ENCODE results near the gene TMPRSS3. TPM values are rescaled to one million over a fixed set of nuclear protein-coding genes. Genes with fewer than 3 reads are reported as not detected.

The TMPRSS3 gene
- total and polyA plus RNA-seq, 9 of the 15 experiments (the other 6 are each of a cell fraction or from before 2014, with no cell fraction given) = 0.07 TPM; not detected in 8

- in situ Hi-C loops (cut with MboI) = loop anchor here (5.0 kb wide), 1 partner anchor 72 kb away; no protein-coding TSS in a partner anchor
- H3K79me2 ChIP-seq (ENCODE audit: control insufficient read depth, insufficient read depth, low read length) = no peaks in the 10 kb centered on the region
- intact Hi-C loops (cut with micrococcal nuclease) = no loop called here
Measured at GRCh38 chr21:42375506-42375905, 20.3 kb downstream of the TMPRSS3 start.

More at GRCh38 chr21:42375506-42375905, 20.3 kb downstream of the TMPRSS3 start:
- ATAC-seq = no peak
- ChIA-PET POLR2A (interaction anchor here (0.7 kb wide), 1 partner anchor 34 kb away, joined by 3 read pairs; no protein-coding TSS in a partner anchor), CTCF (ENCODE audit: low intra/inter-chr PET ratio) (interaction anchor here (2.1 kb wide), 1 partner anchor 74 kb away, joined by 13 read pairs; no protein-coding TSS in a partner anchor)
- Histone ChIP-seq H4K20me1 (replicated peaks; ENCODE audit: control insufficient read depth, insufficient read depth, low read length) (peaks cover 11% of the 10 kb centered on the region; the same call in 1 of the 2 replicates), H3K9me1 (ENCODE audit: control insufficient read depth, insufficient read depth, low read length) (no peaks in the 10 kb centered on the region), H3K27me3 (ENCODE audit: control insufficient read depth in 2 of 2, insufficient read depth in 2 of 2, low read length in 2 of 2) (peaks cover 21 to 75% of the 10 kb centered on the region in 2 experiments; a peak in 4 of 5 replicates), H3K4me2 (ENCODE audit: insufficient read depth, low read length) (no peak overlapping the region), H3K27ac (ENCODE audit: extremely low read depth, low read depth, low read length) (no peak overlapping the region), H3K4me3 (no peak overlapping the region), H3K4me1 (replicated peaks in 1 of 2; ENCODE audit: control insufficient read depth in 2 of 2, insufficient read depth in 2 of 2, low read length in 2 of 2) (peaks cover 7 to 28% of the 10 kb centered on the region in 2 experiments; a peak in 4 of 5 replicates), H3K36me3 (ENCODE audit: control insufficient read depth, insufficient read depth, low read length) (no peaks in the 10 kb centered on the region), H3K9ac (ENCODE audit: insufficient read depth in 1 of 2, low read depth in 2 of 2, low read length in 2 of 2) (no peak overlapping the region; a peak in 1 of 4 replicates), H3K9me3 (replicated peaks; ENCODE audit: control insufficient read depth, insufficient read depth, low read depth, low read length) (no peaks in the 10 kb centered on the region), H2AFZ (ENCODE audit: low read depth, low read length) (no peak overlapping the region)
- no TSS peak for BruUV-seq (replicated peaks)
- DNase-seq (ENCODE audit: extremely low read depth in 1 of 4, low spot score in 3 of 4) = no peak
- WGBS (ENCODE audit: insufficient coverage, low coverage, missing lambda C conversion rate) = 21% methylated on average over 10 of the region's 11 CpGs
- TF ChIP-seq HDAC2 (IDR thresholded peaks at IDR 0.05) (no peak), TSHZ1 (CRISPR knock-in tag; IDR thresholded peaks at IDR 0.05) (no peak), DMBX1 (CRISPR knock-in tag; IDR thresholded peaks at IDR 0.05; ENCODE audit: borderline replicate concordance) (no peak), PURB (CRISPR knock-in tag; IDR thresholded peaks at IDR 0.05; ENCODE audit: low read depth) (no peak), PTTG1 (tag; IDR thresholded peaks at IDR 0.05; ENCODE audit: low read depth) (no peak), FIP1L1 (IDR thresholded peaks at IDR 0.05; ENCODE audit: low read depth, low read length, poor library complexity, severe bottlenecking) (no peak), ZNF589 (CRISPR knock-in tag; IDR thresholded peaks at IDR 0.05; ENCODE audit: low read depth) (no peak)
- FAIRE-seq = no peak
